DND-41 (cell line): ENCODE data around the gene SLC25A15.

Source experiments
- ATAC-seq: fragments of 200-7000 bp; cut with Tn5 transposase; 3 replicates; pipeline ENCODE4 v1.9.1; 2021; ENCODE audit warnings: low read depth; ENCODE audit not compliant: insufficient read depth
- DNase-seq: peaks from one replicate; pipeline ENCODE4 v3.0.0-alpha.2; 2020
- H2AFZ ChIP-seq: 2 replicates; pipeline ENCODE4 v1.6.0; 2012; ENCODE audit warnings: low read depth, low read length
- H3K27ac ChIP-seq: 2 replicates; pipeline ENCODE4 v1.5.1; 2012; ENCODE audit warnings: low read length, inconsistent platforms
- H3K27me3 ChIP-seq: fragments of 200-600 bp; sonication (generic); 2 replicates; pipeline ENCODE4 v1.6.0; 2012; ENCODE audit warnings: low read length, mild to moderate bottlenecking, inconsistent platforms; ENCODE audit not compliant: insufficient read depth, poor library complexity
- H3K36me3 ChIP-seq: 2 replicates; pipeline ENCODE4 v1.5.1; 2012; ENCODE audit warnings: low read length, inconsistent platforms; ENCODE audit not compliant: insufficient read depth
- H3K4me1 ChIP-seq: 2 replicates; pipeline ENCODE4 v1.5.1; 2012; ENCODE audit warnings: mild to moderate bottlenecking, low read length; ENCODE audit not compliant: insufficient read depth
- H3K4me2 ChIP-seq: 2 replicates; pipeline ENCODE4 v1.6.0; 2012; ENCODE audit warnings: mild to moderate bottlenecking, moderate library complexity, low read length, inconsistent platforms; ENCODE audit not compliant: insufficient read depth
- H3K4me3 ChIP-seq, 2 experiments: fragments of 200-600 bp in 1 of 2; shearing (Covaris generic) in 1 of 2; 2 replicates each; pipeline ENCODE4 v1.5.1; 2012 to 2016; ENCODE audit warnings: inconsistent platforms in 2 of 2, low read length in 2 of 2, mild to moderate bottlenecking in 2 of 2, low read depth in 1 of 2, moderate library complexity in 1 of 2
- H3K79me2 ChIP-seq: 2 replicates; pipeline ENCODE4 v1.6.0; 2012; ENCODE audit warnings: low read length, inconsistent platforms; ENCODE audit not compliant: insufficient read depth
- H3K9ac ChIP-seq: 2 replicates; pipeline ENCODE4 v1.6.0; 2012; ENCODE audit warnings: low read depth, mild to moderate bottlenecking, inconsistent platforms, low read length, moderate library complexity
- H3K9me3 ChIP-seq: 2 replicates; pipeline ENCODE4 v1.5.1; 2012; ENCODE audit warnings: low read length, moderate library complexity, mild to moderate bottlenecking, inconsistent platforms; ENCODE audit not compliant: insufficient read depth, severe bottlenecking
- H4K20me1 ChIP-seq: 2 replicates; pipeline ENCODE4 v1.6.0; 2012; ENCODE audit warnings: low read length; ENCODE audit not compliant: insufficient read depth
- EZH2 ChIP-seq: IDR thresholded peaks from 3 replicates; pipeline ENCODE4 v1.6.1; 2012; ENCODE audit warnings: borderline replicate concordance, low read depth, mild to moderate bottlenecking, moderate library complexity, low read length, inconsistent platforms; ENCODE audit not compliant: severe bottlenecking
- TF ChIP-seq, protein P1 (sequence below): IDR thresholded peaks from 2 replicates; pipeline ENCODE4 v1.5.1; 2012; ENCODE audit warnings: borderline replicate concordance, low read length, moderate library complexity, mild to moderate bottlenecking; ENCODE audit not compliant: poor library complexity, severe bottlenecking; ENCODE audit errors: extremely low read depth

Gene SLC25A15

GRCh38 chr13:40806241-40806640, 16.8 kb downstream of the SLC25A15 start:
- ATAC-seq (no peak), DNase-seq (no peak)
- H3K27me3 ChIP-seq, result no peaks in the 10 kb centered on the region
- H3K4me3 ChIP-seq, result no peak overlapping the region
- no peaks in the 10 kb centered on the region for H4K20me1 ChIP-seq
- no peak overlapping the region for H3K9ac ChIP-seq
- no peak overlapping the region for H2AFZ ChIP-seq
- no peaks in the 10 kb centered on the region for H3K79me2 ChIP-seq
- no peak for TF ChIP-seq EZH2
- TF ChIP-seq, protein P1, sequence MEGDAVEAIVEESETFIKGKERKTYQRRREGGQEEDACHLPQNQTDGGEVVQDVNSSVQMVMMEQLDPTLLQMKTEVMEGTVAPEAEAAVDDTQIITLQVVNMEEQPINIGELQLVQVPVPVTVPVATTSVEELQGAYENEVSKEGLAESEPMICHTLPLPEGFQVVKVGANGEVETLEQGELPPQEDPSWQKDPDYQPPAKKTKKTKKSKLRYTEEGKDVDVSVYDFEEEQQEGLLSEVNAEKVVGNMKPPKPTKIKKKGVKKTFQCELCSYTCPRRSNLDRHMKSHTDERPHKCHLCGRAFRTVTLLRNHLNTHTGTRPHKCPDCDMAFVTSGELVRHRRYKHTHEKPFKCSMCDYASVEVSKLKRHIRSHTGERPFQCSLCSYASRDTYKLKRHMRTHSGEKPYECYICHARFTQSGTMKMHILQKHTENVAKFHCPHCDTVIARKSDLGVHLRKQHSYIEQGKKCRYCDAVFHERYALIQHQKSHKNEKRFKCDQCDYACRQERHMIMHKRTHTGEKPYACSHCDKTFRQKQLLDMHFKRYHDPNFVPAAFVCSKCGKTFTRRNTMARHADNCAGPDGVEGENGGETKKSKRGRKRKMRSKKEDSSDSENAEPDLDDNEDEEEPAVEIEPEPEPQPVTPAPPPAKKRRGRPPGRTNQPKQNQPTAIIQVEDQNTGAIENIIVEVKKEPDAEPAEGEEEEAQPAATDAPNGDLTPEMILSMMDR, result no peak
- H3K27ac ChIP-seq, result no peak overlapping the region
- H3K4me1 ChIP-seq, result no peaks in the 10 kb centered on the region
- peaks cover 87% of the 10 kb centered on the region for H3K36me3 ChIP-seq
- H3K4me2 ChIP-seq, result no peak overlapping the region
- no peaks in the 10 kb centered on the region for H3K9me3 ChIP-seq

DNA sequence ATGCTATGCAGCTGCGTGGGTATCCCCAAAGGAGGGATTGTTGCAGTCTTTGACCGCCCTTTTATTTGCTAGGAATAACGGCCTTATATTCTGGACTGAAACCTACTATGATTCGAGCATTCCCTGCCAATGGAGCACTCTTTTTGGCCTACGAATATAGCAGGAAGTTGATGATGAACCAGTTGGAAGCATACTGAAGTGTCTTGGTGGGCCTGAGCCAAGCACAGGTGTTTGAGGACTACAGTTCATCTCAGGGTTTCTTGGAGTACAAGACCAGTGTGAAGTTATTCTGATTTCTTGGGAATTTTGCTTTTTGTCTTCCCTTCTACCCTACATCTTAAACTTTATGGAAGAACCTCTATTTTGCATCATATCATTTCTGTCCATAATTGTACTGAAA, 20.1 kb downstream of the SLC25A15 start:
- Histone ChIP-seq H3K4me2 (no peak overlapping the region), H3K9me3 (peaks cover 2% of the 10 kb centered on the region), H3K9ac (no peak overlapping the region), H2AFZ (no peak overlapping the region), H4K20me1 (no peaks in the 10 kb centered on the region), H3K36me3 (peaks cover 88% of the 10 kb centered on the region), H3K79me2 (no peaks in the 10 kb centered on the region), H3K4me1 (no peaks in the 10 kb centered on the region), H3K27ac (no peak overlapping the region), H3K27me3 (no peaks in the 10 kb centered on the region), H3K4me3 (no peak overlapping the region)
- TF ChIP-seq EZH2, result no peak
- TF ChIP-seq, protein P1, result no peak
- ATAC-seq, result no peak
- no peak for DNase-seq

- DNase-seq (no peak), ATAC-seq (no peak)
- no peak overlapping the region for H3K27ac ChIP-seq
- H3K4me3 ChIP-seq, result no peak overlapping the region
- H3K27me3 ChIP-seq, result no peaks in the 10 kb centered on the region
- no peak overlapping the region for H3K9ac ChIP-seq
- H4K20me1 ChIP-seq, result no peaks in the 10 kb centered on the region
- TF ChIP-seq, protein P1, result no peak
- TF ChIP-seq EZH2, result no peak
- H3K36me3 ChIP-seq, result peaks cover 65% of the 10 kb centered on the region
- H3K79me2 ChIP-seq, result no peaks in the 10 kb centered on the region
- H2AFZ ChIP-seq, result no peak overlapping the region
- H3K4me1 ChIP-seq, result no peaks in the 10 kb centered on the region
- no peak overlapping the region for H3K4me2 ChIP-seq
- peaks cover 4% of the 10 kb centered on the region for H3K9me3 ChIP-seq
Measured at GRCh38 chr13:40812102-40812501, 22.7 kb downstream of the SLC25A15 start.

GRCh38 chr13:40812724-40813445, 23.5 kb downstream of the SLC25A15 start:
- H2AFZ ChIP-seq, result no peak overlapping the region
- no peak for TF ChIP-seq EZH2
- TF ChIP-seq, protein P1, result no peak

More at GRCh38 chr13:40812724-40813445, 23.5 kb downstream of the SLC25A15 start:
- Histone ChIP-seq H3K4me3 (no peak overlapping the region), H4K20me1 (no peaks in the 10 kb centered on the region), H3K36me3 (peaks cover 57% of the 10 kb centered on the region), H3K79me2 (no peaks in the 10 kb centered on the region), H3K27ac (no peak overlapping the region), H3K4me2 (no peak overlapping the region), H3K4me1 (no peaks in the 10 kb centered on the region), H3K27me3 (no peaks in the 10 kb centered on the region), H3K9ac (no peak overlapping the region), H3K9me3 (peaks cover 4% of the 10 kb centered on the region)
- no peak for ATAC-seq
- no peak for DNase-seq
